Liver (tissue), 9 donors: ENCODE results near the gene SOCS2. TPM values are rescaled to one million over a fixed set of nuclear protein-coding genes. Genes with fewer than 3 reads are reported as not detected.

Experiments used
- DNase-seq: peaks from one replicate; pipeline ENCODE4 v3.0.0-alpha.2; 2017; ENCODE audit warnings: low spot score
- H3K27ac ChIP-seq, 2 donors: one replicate each; pipeline ENCODE4 v1.7.0; 2013; ENCODE audit warnings: inconsistent platforms in 2 of 2, low read length in 2 of 2, control low read depth in 1 of 2, low read depth in 1 of 2, mild to moderate bottlenecking in 1 of 2
- H3K27me3 ChIP-seq, 4 donors: one replicate each; pipeline versions ENCODE4 v1.6.1 to v1.7.0; 2013; ENCODE audit warnings: low read length in 3 of 4, inconsistent platforms in 1 of 4, mild to moderate bottlenecking in 1 of 4, moderate library complexity in 1 of 4; ENCODE audit not compliant: control insufficient read depth in 4 of 4, insufficient read depth in 4 of 4
- H3K36me3 ChIP-seq, 4 donors: one replicate each; pipeline versions ENCODE4 v1.6.1 to v1.7.0; 2013; ENCODE audit warnings: low read length in 3 of 4, mild to moderate bottlenecking in 3 of 4, low read depth in 1 of 4, moderate library complexity in 1 of 4; ENCODE audit not compliant: control insufficient read depth in 4 of 4, insufficient read depth in 3 of 4
- H3K4me1 ChIP-seq, 4 donors: one replicate each; pipeline versions ENCODE4 v1.6.1 to v1.7.0; 2013; ENCODE audit warnings: low read length in 3 of 4, mild to moderate bottlenecking in 3 of 4, moderate library complexity in 1 of 4; ENCODE audit not compliant: control insufficient read depth in 4 of 4, insufficient read depth in 4 of 4
- H3K4me3 ChIP-seq, 3 donors: one replicate each; pipeline versions ENCODE4 v1.6.1 to v1.7.0; 2013; ENCODE audit warnings: low read length in 3 of 3, control low read depth in 1 of 3, low read depth in 1 of 3, mild to moderate bottlenecking in 1 of 3
- H3K9ac ChIP-seq, 2 donors: one replicate each; pipeline ENCODE4 v1.7.0; 2013; ENCODE audit warnings: low read length in 2 of 2, mild to moderate bottlenecking in 2 of 2, moderate library complexity in 2 of 2, control low read depth in 1 of 2, low read depth in 1 of 2
- H3K9me3 ChIP-seq, 4 donors: one replicate each; pipeline versions ENCODE4 v1.6.1 to v1.7.0; 2013; ENCODE audit warnings: low read length in 3 of 4; ENCODE audit not compliant: control insufficient read depth in 4 of 4
- ATF3 ChIP-seq: IDR thresholded peaks from 2 replicates; pipeline ENCODE4 v1.6.1; 2016; ENCODE audit warnings: antibody characterized with exemption
- CTCF ChIP-seq: fragments of 150-350 bp; IDR thresholded peaks from 2 replicates; pipeline ENCODE4 v1.5.1; 2017; ENCODE audit warnings: improper control_type of control experiment, low read depth, low read length; ENCODE audit not compliant: missing input control
- EGR1 ChIP-seq, 2 donors: IDR thresholded peaks; 2 replicates each; pipeline ENCODE4 v1.6.1; 2016 to 2018; ENCODE audit warnings: antibody characterized with exemption in 2 of 2, low read depth in 2 of 2
- FOXA1 ChIP-seq: IDR thresholded peaks from 2 replicates; pipeline ENCODE4 v1.6.1; 2016; ENCODE audit warnings: antibody characterized with exemption
- FOXA2 ChIP-seq: IDR thresholded peaks from 2 replicates; pipeline ENCODE4 v1.6.1; 2016; ENCODE audit warnings: antibody characterized with exemption
- GABPA ChIP-seq, 2 donors: IDR thresholded peaks in 1 of 2; conservative IDR thresholded peaks in 1 of 2; 2 replicates each; pipeline ENCODE4 v1.6.1; 2016; ENCODE audit warnings: antibody characterized with exemption in 2 of 2, mild to moderate bottlenecking in 1 of 2, moderate library complexity in 1 of 2
- HNF4A ChIP-seq, 2 donors: conservative IDR thresholded peaks; 2 replicates each; pipeline ENCODE4 v1.6.1; 2016; ENCODE audit warnings: antibody characterized with exemption in 2 of 2, mild to moderate bottlenecking in 2 of 2
- HNF4G ChIP-seq: IDR thresholded peaks from 2 replicates; pipeline ENCODE4 v1.6.1; 2016; ENCODE audit warnings: antibody characterized with exemption
- JUND ChIP-seq, 2 donors: IDR thresholded peaks; 2 replicates each; pipeline ENCODE4 v1.6.1; 2016; ENCODE audit warnings: antibody characterized with exemption in 2 of 2
- MAX ChIP-seq: IDR thresholded peaks from 2 replicates; pipeline ENCODE4 v1.6.1; 2016; ENCODE audit warnings: antibody characterized with exemption
- NR2F2 ChIP-seq: IDR thresholded peaks from 2 replicates; pipeline ENCODE4 v1.6.1; 2016; ENCODE audit warnings: antibody characterized with exemption
- RAD21 ChIP-seq, 2 donors: IDR thresholded peaks; 2 replicates each; pipeline ENCODE4 v1.6.1; 2016; ENCODE audit warnings: antibody characterized with exemption in 2 of 2, mild to moderate bottlenecking in 2 of 2
- REST ChIP-seq: IDR thresholded peaks from 2 replicates; pipeline ENCODE4 v1.6.1; 2016; ENCODE audit warnings: antibody characterized with exemption, mild to moderate bottlenecking
- RXRA ChIP-seq, 2 donors: IDR thresholded peaks; 2 replicates each; pipeline ENCODE4 v1.6.1; 2017 to 2018; ENCODE audit warnings: antibody characterized with exemption in 2 of 2, mild to moderate bottlenecking in 1 of 2
- SP1 ChIP-seq: IDR thresholded peaks from 2 replicates; pipeline ENCODE4 v1.6.1; 2018; ENCODE audit warnings: antibody characterized with exemption, mild to moderate bottlenecking
- TAF1 ChIP-seq: conservative IDR thresholded peaks from 2 replicates; pipeline ENCODE4 v1.6.1; 2016; ENCODE audit warnings: antibody characterized with exemption, mild to moderate bottlenecking
- YY1 ChIP-seq: IDR thresholded peaks from 2 replicates; pipeline ENCODE4 v1.6.1; 2016; ENCODE audit warnings: antibody characterized with exemption, mild to moderate bottlenecking
- ZBTB33 ChIP-seq: IDR thresholded peaks from 2 replicates; pipeline ENCODE4 v1.6.1; 2016; ENCODE audit warnings: antibody characterized with exemption
- WGBS: extraction: QIAGEN DNeasy Blood & Tissue Kit; methylation state at CpG from one replicate; pipeline ENCODE4 v1.1.7; 2013; 5-methylcytosine and 5-hydroxymethylcytosine counted together
- polyA plus RNA-seq, 2 donors: library from polyadenylated mRNA; stranded (reverse) in 1 of 2; unstranded in 1 of 2; fragments of 200-250 nt in 1 of 2; fragments of >200 nt in 1 of 2; fragmentation: Nextera tagmentation in 1 of 2; extraction: Ambion mirVana in 1 of 2; gene quantifications; one replicate each; pipeline versions ENCODE4 v1.2.1 to v1.2.3, GENCODE V29; 2013 to 2015
- total RNA-seq, 2 donors: library from RNA; depleted of rRNA; stranded (reverse); fragments of >200 nt; gene quantifications; one replicate each; pipeline ENCODE4 v1.2.3, GENCODE V29; 2014
- donor health status: healthy.
- donor health status: healthy.
- donor health status: healthy.
- donor health status: healthy.
- donor health status: healthy.

SOCS2 gene
- total and polyA plus RNA-seq, 4 donors: 7.0 to 66.3 (median 34.4) TPM

- 72% methylated on average over 5 of the region's 5 CpGs for WGBS
- Histone ChIP-seq H3K4me1 (no peaks in the 10 kb centered on the region), H3K36me3 (no peaks in the 10 kb centered on the region), H3K9ac (no peak overlapping the region), H3K9me3 (no peaks in the 10 kb centered on the region), H3K4me3 (no peak overlapping the region), H3K27ac (no peak overlapping the region), H3K27me3 (no peaks in the 10 kb centered on the region)
- no peak for DNase-seq
- no peak for TF ChIP-seq RAD21 (IDR thresholded peaks at IDR 0.05)
- no peak for TF ChIP-seq FOXA2
- no peak for TF ChIP-seq NR2F2
- no peak for TF ChIP-seq JUND (IDR thresholded peaks at IDR 0.05)
- no peak for TF ChIP-seq HNF4A (conservative IDR thresholded peaks at IDR 0.05)
- no peak for TF ChIP-seq TAF1
- TF ChIP-seq SP1: no peak
- no peak for TF ChIP-seq ATF3
Measured at GRCh38 chr12:93530358-93530757, 42.1 kb upstream of the SOCS2 start.

- WGBS: 96% methylated on average over 5 of the region's 5 CpGs
Measured at GRCh38 chr12:93533310-93533709, 39.2 kb upstream of the SOCS2 start.

More at GRCh38 chr12:93533310-93533709, 39.2 kb upstream of the SOCS2 start:
- no peaks in the 10 kb centered on the region for H3K36me3 ChIP-seq
- no peak for DNase-seq
- no peaks in the 10 kb centered on the region for H3K9me3 ChIP-seq
- no peak overlapping the region for H3K9ac ChIP-seq
- no peak for TF ChIP-seq HNF4G
- no peak for TF ChIP-seq EGR1 (IDR thresholded peaks at IDR 0.05; ENCODE audit: low read depth in 2 of 2)
- TF ChIP-seq RXRA (IDR thresholded peaks at IDR 0.05): no peak
- no peak for TF ChIP-seq FOXA1
- no peak for TF ChIP-seq REST
- no peak for TF ChIP-seq RAD21 (IDR thresholded peaks at IDR 0.05)
- no peak for TF ChIP-seq SP1
- TF ChIP-seq CTCF: no peak
- no peak for TF ChIP-seq YY1
- TF ChIP-seq JUND (IDR thresholded peaks at IDR 0.05): no peak
- TF ChIP-seq GABPA (IDR thresholded peaks at IDR 0.05 in 1 of 2, conservative IDR thresholded peaks at IDR 0.05 in 1 of 2): no peak
- TF ChIP-seq MAX: no peak
- no peak for TF ChIP-seq TAF1
- TF ChIP-seq FOXA2: no peak
- no peak for TF ChIP-seq HNF4A (conservative IDR thresholded peaks at IDR 0.05)
- no peak for TF ChIP-seq NR2F2
- TF ChIP-seq ATF3: no peak
- TF ChIP-seq ZBTB33: no peak
- H3K27ac ChIP-seq: no peak overlapping the region
- no peaks in the 10 kb centered on the region for H3K4me1 ChIP-seq
- no peaks in the 10 kb centered on the region for H3K27me3 ChIP-seq
- H3K4me3 ChIP-seq: no peak overlapping the region
